Neural cell (in vitro differentiated cells): Measurements from ENCODE around the gene HBE1. TPM values are rescaled to one million over a fixed set of nuclear protein-coding genes. Genes with fewer than 3 reads are reported as not detected.

ENCODE experiments used
- H2AFZ ChIP-seq: fragments of 200-600, 300-800 bp; sonication (generic), shearing (Covaris generic); 2 replicates; pipeline ENCODE4 v1.6.0; 2014; ENCODE audit warnings: low read depth, mild to moderate bottlenecking, antibody characterized with exemption, low read length, moderate library complexity
- H3F3A ChIP-seq: fragments of 200-600 bp; shearing (Covaris generic); 2 replicates; pipeline ENCODE4 v1.6.1; 2016; ENCODE audit warnings: mild to moderate bottlenecking, moderate library complexity, mixed read lengths, antibody characterized with exemption, low read length; ENCODE audit not compliant: insufficient read depth, poor library complexity, severe bottlenecking
- H3K27ac ChIP-seq: fragments of 200-600, 300-800 bp; sonication (generic), shearing (Covaris generic); 2 replicates; pipeline ENCODE4 v1.5.1; 2014; ENCODE audit warnings: mild to moderate bottlenecking, low read length, moderate library complexity
- H3K27me3 ChIP-seq: fragments of 300-800, 200-600 bp; sonication (generic), shearing (Covaris generic); 2 replicates; pipeline ENCODE4 v1.6.0; 2014; ENCODE audit warnings: mild to moderate bottlenecking, low read depth, low read length, moderate library complexity; ENCODE audit not compliant: insufficient read depth
- H3K36me3 ChIP-seq: fragments of 300-800, 200-600 bp; sonication (generic), shearing (Covaris generic); 2 replicates; pipeline ENCODE4 v1.5.1; 2014; ENCODE audit warnings: mild to moderate bottlenecking, antibody characterized with exemption, low read length, moderate library complexity; ENCODE audit not compliant: insufficient read depth
- H3K4me2 ChIP-seq: fragments of 300-800, 200-600 bp; sonication (generic), shearing (Covaris generic); 2 replicates; pipeline ENCODE4 v1.6.0; 2014; ENCODE audit warnings: mild to moderate bottlenecking, low read length
- H3K4me3 ChIP-seq: fragments of 300-800, 200-600 bp; sonication (generic), shearing (Covaris generic); 2 replicates; pipeline ENCODE4 v1.5.1; 2014; ENCODE audit warnings: mild to moderate bottlenecking, low read length, moderate library complexity
- H3K79me2 ChIP-seq: fragments of 200-600 bp; shearing (Covaris generic); replicated peaks from 2 replicates; pipeline ENCODE4 v1.6.0; 2014; ENCODE audit warnings: mild to moderate bottlenecking, low read length, moderate library complexity; ENCODE audit not compliant: insufficient read depth
- H3K9ac ChIP-seq: fragments of 300-800, 200-600 bp; sonication (generic), shearing (Covaris generic); 2 replicates; pipeline ENCODE4 v1.6.1; 2016; ENCODE audit warnings: mild to moderate bottlenecking, low read length, mixed read lengths
- H3K9me2 ChIP-seq: fragments of 200-600 bp; shearing (Covaris generic); 2 replicates; pipeline ENCODE4 v1.6.1; 2016; ENCODE audit warnings: mild to moderate bottlenecking, low read length, mixed read lengths; ENCODE audit not compliant: insufficient read depth
- H3K9me3 ChIP-seq: fragments of 200-600, 300-800 bp; sonication (generic), shearing (Covaris generic); 2 replicates; pipeline ENCODE4 v1.6.1; 2016; ENCODE audit warnings: mild to moderate bottlenecking, mixed run types, low read length, moderate library complexity, mixed read lengths
- H4K20me1 ChIP-seq: fragments of 200-600 bp; shearing (Covaris generic); 2 replicates; pipeline ENCODE4 v1.6.1; 2016; ENCODE audit warnings: mild to moderate bottlenecking, mixed run types; ENCODE audit not compliant: insufficient read depth
- EP300 ChIP-seq: fragments of 450-650 bp; conservative IDR thresholded peaks from 2 replicates; pipeline ENCODE4 v1.6.1; 2014; ENCODE audit warnings: antibody characterized with exemption, mild to moderate bottlenecking, moderate library complexity; ENCODE audit not compliant: poor library complexity, severe bottlenecking
- EZH2 ChIP-seq: fragments of 200-600, 300-800 bp; shearing (Covaris generic), sonication (generic); IDR thresholded peaks from 2 replicates; pipeline ENCODE4 v1.6.1; 2014; ENCODE audit warnings: antibody characterized with exemption, low read length, borderline replicate concordance, mild to moderate bottlenecking; ENCODE audit not compliant: insufficient read depth, poor library complexity, severe bottlenecking
- MXI1 ChIP-seq: fragments of 450-650 bp; conservative IDR thresholded peaks from 2 replicates; pipeline ENCODE4 v1.6.1; 2014; ENCODE audit warnings: antibody characterized with exemption, mild to moderate bottlenecking; ENCODE audit not compliant: poor library complexity, severe bottlenecking
- POLR2AphosphoS5 ChIP-seq: IDR thresholded peaks from 2 replicates; pipeline ENCODE4 v1.6.1; 2012
- RAD21 ChIP-seq: fragments of 450-650 bp; conservative IDR thresholded peaks from 2 replicates; pipeline ENCODE4 v1.6.1; 2014; ENCODE audit warnings: antibody characterized with exemption, mild to moderate bottlenecking, moderate library complexity
- SMC3 ChIP-seq: fragments of 450-650 bp; conservative IDR thresholded peaks from 2 replicates; pipeline ENCODE4 v1.6.1; 2014; ENCODE audit warnings: antibody characterized with exemption, mild to moderate bottlenecking, moderate library complexity; ENCODE audit not compliant: poor library complexity
- TAF1 ChIP-seq: IDR thresholded peaks from 2 replicates; pipeline ENCODE4 v1.6.1; 2012; ENCODE audit warnings: low read depth
- polyA plus RNA-seq: library from polyadenylated mRNA; depleted of rRNA; stranded (reverse); fragments of >200 nt; gene quantifications from 2 replicates; pipeline ENCODE4 v1.2.3, GENCODE V29; 2014
- TF ChIP-seq, protein P1 (sequence below): IDR thresholded peaks from 2 replicates; pipeline ENCODE4 v1.6.1; 2012; ENCODE audit warnings: borderline replicate concordance
- TF ChIP-seq, protein P2 (sequence below): fragments of 450-650 bp; IDR thresholded peaks from 2 replicates; pipeline ENCODE4 v1.5.1; 2014; ENCODE audit warnings: antibody characterized with exemption, mild to moderate bottlenecking, moderate library complexity; ENCODE audit not compliant: poor library complexity, severe bottlenecking

HBE1 gene
- polyA plus RNA-seq, 1 donor from 2014 or later: not detected

- no peak overlapping the region for H3K9ac ChIP-seq
- no peaks in the 10 kb centered on the region for H3K79me2 ChIP-seq
- H3K9me3 ChIP-seq: no peaks in the 10 kb centered on the region
- no peak overlapping the region for H3K27ac ChIP-seq
- H3K4me3 ChIP-seq: no peak overlapping the region
- H3K36me3 ChIP-seq: no peaks in the 10 kb centered on the region
- no peak overlapping the region for H2AFZ ChIP-seq
- H3K27me3 ChIP-seq: no peaks in the 10 kb centered on the region
- TF ChIP-seq MXI1 (no peak), TAF1 (no peak), EZH2 (no peak), RAD21 (no peak), EP300 (no peak), SMC3 (no peak)
- TF ChIP-seq, protein P1, sequence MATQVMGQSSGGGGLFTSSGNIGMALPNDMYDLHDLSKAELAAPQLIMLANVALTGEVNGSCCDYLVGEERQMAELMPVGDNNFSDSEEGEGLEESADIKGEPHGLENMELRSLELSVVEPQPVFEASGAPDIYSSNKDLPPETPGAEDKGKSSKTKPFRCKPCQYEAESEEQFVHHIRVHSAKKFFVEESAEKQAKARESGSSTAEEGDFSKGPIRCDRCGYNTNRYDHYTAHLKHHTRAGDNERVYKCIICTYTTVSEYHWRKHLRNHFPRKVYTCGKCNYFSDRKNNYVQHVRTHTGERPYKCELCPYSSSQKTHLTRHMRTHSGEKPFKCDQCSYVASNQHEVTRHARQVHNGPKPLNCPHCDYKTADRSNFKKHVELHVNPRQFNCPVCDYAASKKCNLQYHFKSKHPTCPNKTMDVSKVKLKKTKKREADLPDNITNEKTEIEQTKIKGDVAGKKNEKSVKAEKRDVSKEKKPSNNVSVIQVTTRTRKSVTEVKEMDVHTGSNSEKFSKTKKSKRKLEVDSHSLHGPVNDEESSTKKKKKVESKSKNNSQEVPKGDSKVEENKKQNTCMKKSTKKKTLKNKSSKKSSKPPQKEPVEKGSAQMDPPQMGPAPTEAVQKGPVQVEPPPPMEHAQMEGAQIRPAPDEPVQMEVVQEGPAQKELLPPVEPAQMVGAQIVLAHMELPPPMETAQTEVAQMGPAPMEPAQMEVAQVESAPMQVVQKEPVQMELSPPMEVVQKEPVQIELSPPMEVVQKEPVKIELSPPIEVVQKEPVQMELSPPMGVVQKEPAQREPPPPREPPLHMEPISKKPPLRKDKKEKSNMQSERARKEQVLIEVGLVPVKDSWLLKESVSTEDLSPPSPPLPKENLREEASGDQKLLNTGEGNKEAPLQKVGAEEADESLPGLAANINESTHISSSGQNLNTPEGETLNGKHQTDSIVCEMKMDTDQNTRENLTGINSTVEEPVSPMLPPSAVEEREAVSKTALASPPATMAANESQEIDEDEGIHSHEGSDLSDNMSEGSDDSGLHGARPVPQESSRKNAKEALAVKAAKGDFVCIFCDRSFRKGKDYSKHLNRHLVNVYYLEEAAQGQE: no peak
- H3K4me2 ChIP-seq: no peak overlapping the region
- H4K20me1 ChIP-seq: no peaks in the 10 kb centered on the region
- H3F3A ChIP-seq: no peaks in the 10 kb centered on the region
- H3K9me2 ChIP-seq: no peaks in the 10 kb centered on the region
Measured at GRCh38 chr11:5274395-5274794, 4.7 kb upstream of the HBE1 start.

DNA sequence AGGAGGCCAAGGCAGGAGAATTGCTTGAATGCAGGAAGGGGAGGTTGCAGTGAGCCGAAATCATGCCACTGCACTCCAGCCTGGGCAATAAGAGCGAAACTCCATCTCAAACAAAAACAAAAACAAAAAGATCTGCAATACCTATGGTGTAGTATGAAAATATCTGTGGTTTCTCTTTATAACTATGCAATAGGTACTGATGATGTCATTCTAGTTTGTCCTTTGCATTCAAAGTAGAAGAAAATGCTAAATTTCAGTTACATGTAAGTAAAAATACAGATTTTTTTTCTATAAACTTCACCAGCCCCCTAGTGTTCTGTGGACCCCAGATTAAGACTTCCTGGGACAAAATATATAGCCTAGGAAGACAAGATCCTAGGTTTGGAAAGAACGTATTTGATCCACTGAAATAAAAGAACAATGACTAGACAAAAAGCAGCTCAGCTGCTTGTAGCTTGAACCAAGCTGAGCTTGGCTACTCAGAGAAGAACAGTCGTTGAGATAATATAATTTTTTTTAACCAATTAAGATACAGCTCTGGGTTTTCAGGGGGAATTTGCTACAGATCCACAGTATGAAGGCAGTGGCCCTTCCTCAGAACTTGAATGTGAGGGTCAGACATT, 2.8 kb upstream of the HBE1 start:
- TF ChIP-seq EP300 (no peak), POLR2AphosphoS5 (no peak), TAF1 (no peak), SMC3 (no peak), RAD21 (no peak), EZH2 (no peak), MXI1 (no peak)
- TF ChIP-seq, protein P2, sequence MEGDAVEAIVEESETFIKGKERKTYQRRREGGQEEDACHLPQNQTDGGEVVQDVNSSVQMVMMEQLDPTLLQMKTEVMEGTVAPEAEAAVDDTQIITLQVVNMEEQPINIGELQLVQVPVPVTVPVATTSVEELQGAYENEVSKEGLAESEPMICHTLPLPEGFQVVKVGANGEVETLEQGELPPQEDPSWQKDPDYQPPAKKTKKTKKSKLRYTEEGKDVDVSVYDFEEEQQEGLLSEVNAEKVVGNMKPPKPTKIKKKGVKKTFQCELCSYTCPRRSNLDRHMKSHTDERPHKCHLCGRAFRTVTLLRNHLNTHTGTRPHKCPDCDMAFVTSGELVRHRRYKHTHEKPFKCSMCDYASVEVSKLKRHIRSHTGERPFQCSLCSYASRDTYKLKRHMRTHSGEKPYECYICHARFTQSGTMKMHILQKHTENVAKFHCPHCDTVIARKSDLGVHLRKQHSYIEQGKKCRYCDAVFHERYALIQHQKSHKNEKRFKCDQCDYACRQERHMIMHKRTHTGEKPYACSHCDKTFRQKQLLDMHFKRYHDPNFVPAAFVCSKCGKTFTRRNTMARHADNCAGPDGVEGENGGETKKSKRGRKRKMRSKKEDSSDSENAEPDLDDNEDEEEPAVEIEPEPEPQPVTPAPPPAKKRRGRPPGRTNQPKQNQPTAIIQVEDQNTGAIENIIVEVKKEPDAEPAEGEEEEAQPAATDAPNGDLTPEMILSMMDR: no peak
- TF ChIP-seq, protein P1: no peak
- H3K9ac ChIP-seq: no peak overlapping the region
- no peaks in the 10 kb centered on the region for H4K20me1 ChIP-seq
- H3K4me2 ChIP-seq: no peak overlapping the region
- no peaks in the 10 kb centered on the region for H3K27me3 ChIP-seq
- no peak overlapping the region for H3K27ac ChIP-seq
- H3K9me2 ChIP-seq: no peaks in the 10 kb centered on the region
- no peaks in the 10 kb centered on the region for H3F3A ChIP-seq
- no peak overlapping the region for H2AFZ ChIP-seq
- no peaks in the 10 kb centered on the region for H3K79me2 ChIP-seq
- H3K4me3 ChIP-seq: no peak overlapping the region
- no peaks in the 10 kb centered on the region for H3K9me3 ChIP-seq
- H3K36me3 ChIP-seq: no peaks in the 10 kb centered on the region
